ENCODE data around the gene HBEGF.

GRCh38 chr5:140358738-140359310 lies 12.4 kb upstream of the HBEGF start:
- TF ChIP-seq CTCF (IDR thresholded peaks at IDR 0.05): no peak
- no peak for TF ChIP-seq POLR2AphosphoS5 (IDR thresholded peaks at IDR 0.05)
- TF ChIP-seq EP300 (IDR thresholded peaks at IDR 0.05): no peak
- TF ChIP-seq POLR2A (IDR thresholded peaks at IDR 0.05): no peak
